Activated naive CD4-positive, alpha-beta T cell treated with anti-CD3 and anti-CD28 coated beads, Interleukin-2, amount 50 U/mL, for 24 hours (primary cell): ENCODE data around the gene STXBP6.

Experiments used
- H3K27ac Mint-ChIP-seq: one replicate; pipeline ENCODE4 v1.8.0; 2021; ENCODE audit warnings: mild to moderate bottlenecking, mixed read lengths
- H3K27me3 Mint-ChIP-seq: one replicate; pipeline ENCODE4 v1.8.0; 2021; ENCODE audit warnings: mixed read lengths
- H3K36me3 Mint-ChIP-seq: one replicate; pipeline ENCODE4 v1.8.0; 2021; ENCODE audit warnings: mixed read lengths
- H3K4me1 Mint-ChIP-seq: one replicate; pipeline ENCODE4 v1.8.0; 2021; ENCODE audit warnings: mixed read lengths
- H3K4me3 Mint-ChIP-seq: one replicate; pipeline ENCODE4 v1.8.0; 2021; ENCODE audit warnings: mild to moderate bottlenecking, mixed read lengths
- H3K9me3 Mint-ChIP-seq: one replicate; pipeline ENCODE4 v1.8.0; 2021; ENCODE audit warnings: mixed read lengths

The STXBP6 gene

DNA sequence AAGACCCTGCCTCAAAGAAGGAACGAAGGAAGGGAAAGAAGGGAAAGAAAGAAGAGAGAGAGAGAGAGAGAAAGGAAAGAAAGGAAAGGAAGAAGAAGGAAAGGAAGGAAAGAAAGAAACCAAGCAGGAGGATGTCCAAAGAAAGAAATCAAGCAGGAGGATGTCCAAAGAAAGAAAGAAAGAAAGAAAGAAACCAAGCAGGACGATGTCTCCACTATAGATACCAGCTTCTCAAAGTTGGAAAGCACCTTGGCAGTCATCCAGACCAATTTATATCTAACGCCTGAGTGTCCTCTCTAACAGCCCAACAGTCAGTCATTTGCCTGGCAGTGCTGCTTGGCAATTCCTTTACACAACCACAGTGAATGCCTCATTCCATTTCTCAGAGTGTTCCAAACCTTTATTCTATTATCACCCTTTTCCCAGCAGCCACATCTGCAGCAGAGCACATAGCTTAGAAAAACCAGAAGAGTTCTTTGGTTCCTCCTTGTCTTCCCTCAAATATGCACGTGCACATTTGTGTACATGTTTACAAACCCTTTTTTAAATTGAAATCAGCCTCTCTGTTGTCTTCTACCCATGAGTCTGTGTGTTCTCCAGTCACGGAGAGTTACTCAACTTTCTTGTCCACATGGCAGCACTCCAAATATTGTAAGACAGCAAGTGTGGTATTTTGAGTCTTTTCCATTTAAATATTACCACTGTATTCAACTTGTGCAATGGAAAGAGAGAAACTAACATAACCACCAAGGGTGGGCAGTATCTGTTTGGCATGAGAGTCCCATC is 138.4 kb downstream of the STXBP6 start:
- Mint-ChIP-seq H3K27ac (no peak overlapping the region), H3K27me3 (peaks cover 23% of the 10 kb centered on the region)

DNA sequence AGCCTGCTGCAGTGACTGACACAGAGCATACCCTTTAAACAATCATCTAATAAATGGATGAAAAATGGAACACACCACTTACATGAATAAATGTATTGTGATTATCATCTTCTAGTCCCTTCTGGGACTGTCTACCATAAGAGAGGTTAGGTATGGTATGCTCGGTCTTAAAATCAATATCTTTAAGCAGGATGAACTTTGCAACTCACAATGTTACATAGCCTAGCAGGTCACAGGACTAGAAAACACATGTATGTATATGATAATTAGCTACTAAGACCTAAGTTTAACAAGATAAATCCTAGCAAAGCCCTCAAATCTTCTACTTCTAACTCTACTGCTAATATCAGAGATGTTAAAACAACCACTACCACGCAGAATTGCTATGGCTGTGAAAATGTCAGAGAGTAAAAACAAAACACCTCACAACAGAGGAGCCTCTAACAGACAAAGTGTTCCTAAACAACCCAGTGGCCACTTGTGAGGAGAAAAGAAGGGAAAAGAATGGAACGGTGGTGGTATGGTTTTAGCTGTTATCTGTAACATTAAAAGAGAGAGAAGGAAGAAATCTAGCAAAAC is 139.4 kb downstream of the STXBP6 start:
- H3K4me1 Mint-ChIP-seq, result no peaks in the 10 kb centered on the region
- no peaks in the 10 kb centered on the region for H3K9me3 Mint-ChIP-seq
- no peaks in the 10 kb centered on the region for H3K36me3 Mint-ChIP-seq
- H3K27ac Mint-ChIP-seq, result no peak overlapping the region
- no peak overlapping the region for H3K4me3 Mint-ChIP-seq
- H3K27me3 Mint-ChIP-seq, result peaks cover 21% of the 10 kb centered on the region

More for the DNA sequence above, 138.4 kb downstream of the STXBP6 start:
- no peaks in the 10 kb centered on the region for H3K9me3 Mint-ChIP-seq
- H3K36me3 Mint-ChIP-seq, result no peaks in the 10 kb centered on the region
- H3K4me1 Mint-ChIP-seq, result no peaks in the 10 kb centered on the region
- H3K4me3 Mint-ChIP-seq, result no peak overlapping the region

DNA sequence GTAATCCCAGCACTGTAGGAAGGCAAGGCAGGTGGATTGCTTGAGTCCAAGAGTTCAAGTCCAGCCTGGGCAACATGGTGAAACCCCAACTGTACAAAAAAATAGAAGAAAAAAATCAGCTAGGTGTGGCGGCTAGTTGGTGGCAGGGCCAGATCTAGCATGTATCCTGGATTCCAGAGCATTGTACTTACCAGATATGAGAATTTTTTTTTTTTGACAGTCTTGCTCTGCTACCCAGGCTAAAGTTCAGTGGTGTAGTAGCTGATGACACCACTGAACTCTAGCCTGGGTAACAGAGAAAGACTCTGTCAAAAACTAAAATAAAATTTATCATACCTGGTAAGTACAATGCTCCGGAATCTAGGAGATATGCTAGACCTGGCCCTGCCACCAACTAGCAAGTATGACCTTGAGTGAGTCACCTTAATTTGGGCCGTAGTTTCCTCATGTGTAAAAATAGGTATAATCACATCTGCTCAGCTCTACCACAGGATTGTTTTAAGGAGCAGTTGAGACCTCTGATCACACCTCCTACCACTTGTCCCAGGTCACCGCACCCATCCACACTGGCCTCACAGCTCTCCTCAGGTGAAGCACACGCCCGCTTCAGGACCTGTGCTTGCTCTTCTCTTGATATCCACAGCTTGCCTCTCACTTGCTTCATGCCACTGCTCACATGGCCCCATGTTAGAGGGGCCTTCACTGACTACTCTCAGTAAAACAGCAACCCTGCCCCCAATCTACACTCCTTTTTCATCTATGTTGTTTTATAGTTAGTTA is 140.2 kb downstream of the STXBP6 start:
- no peak overlapping the region for H3K27ac Mint-ChIP-seq
- no peaks in the 10 kb centered on the region for H3K4me1 Mint-ChIP-seq
- H3K9me3 Mint-ChIP-seq, result no peaks in the 10 kb centered on the region
- H3K36me3 Mint-ChIP-seq, result no peaks in the 10 kb centered on the region
- peaks cover 21% of the 10 kb centered on the region for H3K27me3 Mint-ChIP-seq
- H3K4me3 Mint-ChIP-seq, result no peak overlapping the region

DNA sequence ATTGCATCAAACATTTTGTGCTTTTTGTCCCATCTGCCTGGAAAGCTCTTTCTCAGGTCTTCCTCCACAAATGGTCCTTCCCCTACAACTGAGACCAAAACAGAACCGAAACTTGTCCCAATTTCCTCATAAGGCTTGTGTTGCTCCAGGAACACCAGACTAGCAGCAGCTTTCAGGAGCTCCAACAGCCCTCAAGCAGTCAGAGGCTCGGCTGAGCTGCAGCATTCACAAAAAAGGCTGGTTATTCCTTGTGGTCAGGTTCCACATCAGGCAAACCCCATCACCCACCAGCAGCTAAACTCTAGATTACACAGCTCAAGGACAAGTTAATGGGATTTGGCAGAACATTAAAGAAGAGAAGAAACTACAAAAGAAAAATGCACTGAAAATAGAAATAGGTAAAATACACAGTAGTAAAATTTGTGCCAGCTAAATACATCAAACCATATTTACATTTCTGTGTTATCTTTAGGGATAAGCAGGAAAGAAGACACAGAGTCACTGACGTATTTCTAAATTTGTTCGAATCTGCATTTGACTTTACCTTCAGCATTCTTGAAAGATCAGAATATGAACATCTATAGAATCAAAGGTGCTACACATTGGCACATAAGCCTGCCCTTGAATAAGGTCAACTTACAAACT is 141.2 kb downstream of the STXBP6 start:
- no peak overlapping the region for H3K27ac Mint-ChIP-seq
- H3K9me3 Mint-ChIP-seq, result no peaks in the 10 kb centered on the region
- no peaks in the 10 kb centered on the region for H3K4me1 Mint-ChIP-seq
- peaks cover 18% of the 10 kb centered on the region for H3K27me3 Mint-ChIP-seq
- H3K4me3 Mint-ChIP-seq, result no peak overlapping the region
- no peaks in the 10 kb centered on the region for H3K36me3 Mint-ChIP-seq

DNA sequence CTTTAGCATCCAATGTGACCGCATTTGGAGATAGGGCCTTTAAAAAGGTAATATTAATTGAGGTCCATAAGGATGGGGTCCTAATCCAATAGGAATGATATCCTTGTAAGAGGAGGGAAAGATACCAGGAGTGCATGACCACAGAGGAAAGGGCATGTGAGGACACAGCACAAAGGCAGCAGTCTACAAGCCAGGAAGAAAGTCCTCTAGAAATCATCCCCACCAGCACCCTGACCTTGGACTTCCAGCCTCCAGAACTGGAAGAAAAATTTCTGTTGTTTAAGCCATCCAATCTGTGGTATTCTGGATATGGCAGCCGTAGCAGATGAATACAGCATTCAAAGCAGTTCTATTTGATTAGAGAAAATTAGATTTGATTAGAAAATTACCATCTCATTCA is 145.4 kb downstream of the STXBP6 start:
- H3K27ac Mint-ChIP-seq, result no peak overlapping the region
- peaks cover 14% of the 10 kb centered on the region for H3K27me3 Mint-ChIP-seq
- H3K4me1 Mint-ChIP-seq, result no peaks in the 10 kb centered on the region
- no peak overlapping the region for H3K4me3 Mint-ChIP-seq
- no peaks in the 10 kb centered on the region for H3K9me3 Mint-ChIP-seq
- no peaks in the 10 kb centered on the region for H3K36me3 Mint-ChIP-seq

DNA sequence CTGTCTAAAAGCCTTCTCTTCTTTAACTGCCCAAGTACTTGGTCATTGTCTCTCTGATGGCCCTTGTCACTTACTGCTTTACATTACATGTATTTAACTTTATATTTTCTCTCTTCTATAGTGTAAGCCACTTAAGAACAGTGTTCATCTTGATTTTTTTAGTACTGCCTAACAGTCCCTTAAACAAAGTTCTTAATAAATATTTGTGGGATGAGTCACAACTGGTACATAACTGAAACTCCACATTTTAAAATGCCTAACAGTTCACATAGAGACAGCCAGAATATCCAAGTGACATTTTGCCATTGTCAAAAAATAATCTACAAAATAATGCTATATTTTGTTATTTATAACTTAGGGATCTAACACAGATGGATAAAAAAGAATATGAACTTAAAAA is 146.6 kb downstream of the STXBP6 start:
- no peak overlapping the region for H3K27ac Mint-ChIP-seq
- H3K9me3 Mint-ChIP-seq, result no peaks in the 10 kb centered on the region
- H3K36me3 Mint-ChIP-seq, result no peaks in the 10 kb centered on the region
- H3K4me3 Mint-ChIP-seq, result no peak overlapping the region
- no peaks in the 10 kb centered on the region for H3K4me1 Mint-ChIP-seq
- H3K27me3 Mint-ChIP-seq, result peaks cover 12% of the 10 kb centered on the region

DNA sequence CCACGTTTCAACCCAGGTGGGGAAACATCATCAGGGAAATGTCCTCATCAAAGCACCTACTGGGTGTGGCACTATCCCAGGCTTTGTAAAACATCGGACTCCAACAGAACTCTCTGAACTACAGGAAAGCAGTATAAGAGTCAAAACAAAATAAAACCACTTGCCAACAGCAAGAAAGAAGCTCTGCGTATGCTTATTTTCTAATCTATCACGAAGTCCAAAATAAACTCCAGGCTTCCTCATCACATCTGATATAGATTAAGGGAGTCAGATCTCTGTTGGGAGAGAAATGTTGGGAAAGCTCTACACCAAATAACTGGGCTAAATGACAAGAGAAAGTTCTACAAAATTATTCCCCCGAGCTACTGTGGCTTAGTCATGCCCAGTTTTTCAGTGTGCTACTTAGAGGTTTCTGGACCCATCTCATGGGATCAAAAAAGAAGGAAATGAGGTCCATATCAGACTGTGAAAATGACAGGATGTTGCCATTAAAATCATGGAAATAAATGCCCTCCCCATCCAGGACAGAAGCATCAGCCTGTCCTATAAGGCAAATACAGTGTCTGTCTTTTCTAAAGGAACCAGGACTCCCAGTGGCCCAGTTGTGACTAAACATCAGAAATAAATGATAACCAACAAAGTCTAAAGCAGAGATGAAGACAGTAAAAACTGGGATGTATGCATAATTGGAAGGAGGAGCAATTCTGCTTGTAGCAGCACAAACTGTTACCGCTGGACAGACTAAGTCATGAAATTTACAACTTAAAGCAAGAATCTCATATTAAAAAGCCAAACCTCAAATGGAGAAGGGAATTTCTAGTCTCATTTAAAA is 149.5 kb downstream of the STXBP6 start:
- Mint-ChIP-seq H3K4me3 (no peak overlapping the region), H3K36me3 (no peaks in the 10 kb centered on the region), H3K4me1 (no peaks in the 10 kb centered on the region), H3K27ac (no peak overlapping the region), H3K9me3 (no peaks in the 10 kb centered on the region), H3K27me3 (peaks cover 18% of the 10 kb centered on the region)

DNA sequence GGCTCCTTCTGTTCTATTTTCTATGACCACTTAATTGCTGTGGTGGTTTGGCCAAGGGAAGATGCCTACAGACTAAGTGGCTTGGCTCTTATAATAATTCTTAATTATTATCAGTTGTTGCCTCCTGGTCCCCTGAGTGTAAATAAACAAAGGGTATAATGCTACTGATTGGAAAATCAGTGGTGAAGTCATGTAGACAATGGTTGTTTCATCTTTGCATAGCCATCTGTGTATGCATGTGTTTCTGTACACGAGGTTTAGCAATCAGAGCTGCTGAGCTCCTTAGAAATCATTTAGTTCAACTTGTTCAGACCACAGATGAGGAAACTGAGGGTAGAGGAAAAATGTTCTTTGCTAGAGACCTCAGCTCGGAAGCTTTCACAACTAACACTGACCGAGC is 152.2 kb downstream of the STXBP6 start:
- no peak overlapping the region for H3K4me3 Mint-ChIP-seq
- H3K36me3 Mint-ChIP-seq, result no peaks in the 10 kb centered on the region

DNA sequence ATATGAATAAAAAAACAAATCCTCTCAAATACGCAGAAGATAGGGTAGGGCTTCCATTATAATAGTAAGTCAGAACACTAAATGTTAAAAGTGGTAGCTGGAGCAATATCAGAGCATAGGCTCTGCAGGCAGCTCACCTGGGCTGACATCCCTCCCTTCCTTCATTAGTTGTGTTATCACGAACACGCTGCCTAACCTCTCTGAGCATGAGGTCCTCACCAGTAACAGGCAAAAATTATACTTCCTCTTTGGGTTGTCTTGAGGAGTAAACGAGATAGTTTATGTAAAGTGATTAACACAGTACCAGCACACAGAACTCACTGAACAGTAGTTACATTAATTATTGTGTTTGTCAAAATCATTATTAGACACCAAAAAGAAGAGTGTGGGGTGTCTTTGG is 154.3 kb downstream of the STXBP6 start:
- no peak overlapping the region for H3K4me3 Mint-ChIP-seq
- no peak overlapping the region for H3K27ac Mint-ChIP-seq
- H3K4me1 Mint-ChIP-seq, result no peaks in the 10 kb centered on the region
- peaks cover 17% of the 10 kb centered on the region for H3K27me3 Mint-ChIP-seq
- no peaks in the 10 kb centered on the region for H3K9me3 Mint-ChIP-seq
- no peaks in the 10 kb centered on the region for H3K36me3 Mint-ChIP-seq

More for the DNA sequence above, 152.2 kb downstream of the STXBP6 start:
- Mint-ChIP-seq H3K27me3 (peaks cover 19% of the 10 kb centered on the region), H3K4me1 (no peaks in the 10 kb centered on the region), H3K27ac (no peak overlapping the region), H3K9me3 (no peaks in the 10 kb centered on the region)

DNA sequence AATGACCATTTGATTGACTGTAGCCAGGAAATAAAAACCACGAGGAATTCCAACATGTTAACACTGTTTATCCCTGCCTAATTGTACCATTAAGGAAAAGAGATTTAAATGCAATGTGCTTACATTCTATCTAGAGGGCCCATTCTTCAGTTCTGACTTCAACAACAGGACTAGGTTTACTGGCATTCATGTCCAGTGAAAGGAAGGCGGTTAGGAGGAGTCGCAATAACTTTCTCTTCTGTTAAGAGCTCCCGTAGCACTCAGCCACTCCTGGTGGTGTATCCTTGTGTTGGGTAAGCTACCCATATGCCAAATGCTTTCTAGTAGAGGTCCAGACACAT is 154.7 kb downstream of the STXBP6 start:
- Mint-ChIP-seq H3K4me3 (no peak overlapping the region), H3K36me3 (no peaks in the 10 kb centered on the region), H3K9me3 (no peaks in the 10 kb centered on the region), H3K27ac (no peak overlapping the region), H3K27me3 (peaks cover 13% of the 10 kb centered on the region), H3K4me1 (no peaks in the 10 kb centered on the region)

DNA sequence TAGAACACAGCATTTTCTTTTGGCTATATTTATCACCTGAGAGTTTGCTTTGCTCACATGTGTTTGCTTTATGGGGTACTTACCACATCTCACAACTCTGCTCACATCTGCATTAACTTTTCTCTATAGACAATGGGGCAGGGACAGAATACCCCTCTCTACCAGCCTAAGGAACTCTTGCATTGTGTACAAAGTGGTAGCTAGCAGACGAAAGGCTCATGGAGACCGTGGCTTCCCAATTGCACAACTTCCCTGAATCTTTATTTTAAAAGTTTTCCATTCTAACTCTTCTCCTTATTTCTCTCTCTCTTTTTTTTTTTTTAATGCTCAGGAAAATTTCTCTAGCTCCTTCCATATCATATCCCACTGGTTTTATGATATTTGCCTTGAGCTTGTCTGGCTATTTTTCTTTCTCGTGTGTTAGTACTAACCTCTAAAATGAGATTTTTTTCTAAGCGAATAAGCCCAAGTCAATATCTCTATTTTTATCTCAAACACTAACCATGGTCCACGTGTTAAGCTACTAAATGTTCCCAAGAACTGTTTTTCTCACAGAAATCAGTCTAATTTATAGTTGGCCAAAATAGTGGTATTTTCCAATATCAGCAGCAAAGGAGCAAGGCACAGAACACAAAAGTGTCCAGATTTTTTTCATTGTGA is 155.2 kb downstream of the STXBP6 start:
- Mint-ChIP-seq H3K36me3 (no peaks in the 10 kb centered on the region), H3K9me3 (no peaks in the 10 kb centered on the region), H3K27me3 (peaks cover 13% of the 10 kb centered on the region), H3K4me1 (no peaks in the 10 kb centered on the region), H3K4me3 (no peak overlapping the region), H3K27ac (no peak overlapping the region)

DNA sequence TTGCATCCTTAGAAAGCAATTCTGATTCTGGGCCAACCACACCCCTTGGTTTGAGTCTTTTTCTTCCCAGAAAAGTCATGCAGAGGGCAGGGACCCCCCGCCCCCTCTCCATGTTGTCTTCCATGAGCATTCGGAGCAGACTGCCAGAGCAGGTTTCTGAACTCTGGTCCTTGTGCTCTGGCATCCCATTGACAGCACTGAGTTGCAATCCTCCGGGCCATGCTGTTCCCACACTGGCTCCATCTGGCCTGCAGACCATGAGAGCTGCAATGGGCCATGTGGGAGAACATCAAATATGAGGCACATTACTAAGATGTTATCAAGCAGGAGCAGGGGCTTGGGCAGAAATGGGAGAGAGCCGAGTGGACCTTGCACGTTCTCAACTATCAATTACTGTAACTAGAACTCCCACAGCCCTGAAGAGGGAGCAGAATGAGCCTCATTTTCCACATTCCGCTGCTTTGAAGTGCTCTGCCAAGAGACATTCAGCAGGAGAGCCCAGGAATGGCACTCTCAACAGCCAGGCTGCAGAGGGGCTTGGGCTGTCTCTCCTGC is 157.4 kb downstream of the STXBP6 start:
- no peak overlapping the region for H3K27ac Mint-ChIP-seq
- no peak overlapping the region for H3K4me3 Mint-ChIP-seq
- no peaks in the 10 kb centered on the region for H3K36me3 Mint-ChIP-seq
- H3K4me1 Mint-ChIP-seq, result no peaks in the 10 kb centered on the region
- H3K27me3 Mint-ChIP-seq, result peaks cover 19% of the 10 kb centered on the region
- no peaks in the 10 kb centered on the region for H3K9me3 Mint-ChIP-seq

DNA sequence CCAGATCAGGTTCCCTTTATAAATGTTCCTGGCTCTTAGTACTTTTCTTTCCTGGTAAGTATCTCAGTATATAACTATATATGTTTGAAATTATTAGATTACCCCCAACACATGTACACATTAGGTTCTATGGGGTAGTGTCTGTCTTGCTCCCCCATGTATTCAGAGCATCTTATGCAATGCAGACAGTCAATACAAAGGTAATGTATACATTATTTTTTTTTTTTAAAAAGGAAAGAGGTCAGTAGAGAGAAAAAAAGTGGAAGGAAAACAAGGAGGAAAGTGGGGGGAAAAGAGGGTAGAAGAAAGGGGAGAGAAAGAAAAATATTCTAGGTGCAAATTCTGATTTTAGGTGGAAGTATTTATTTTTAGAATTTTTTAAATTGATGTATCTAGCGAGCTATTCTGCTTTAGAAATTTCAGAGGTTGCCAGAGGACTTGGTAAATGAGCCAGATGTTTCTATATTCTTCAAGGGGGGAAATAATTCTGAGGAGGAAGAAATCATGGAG is 157.9 kb downstream of the STXBP6 start:
- Mint-ChIP-seq H3K9me3 (no peaks in the 10 kb centered on the region), H3K27ac (no peak overlapping the region), H3K4me3 (no peak overlapping the region), H3K36me3 (no peaks in the 10 kb centered on the region), H3K27me3 (peaks cover 19% of the 10 kb centered on the region), H3K4me1 (no peaks in the 10 kb centered on the region)

DNA sequence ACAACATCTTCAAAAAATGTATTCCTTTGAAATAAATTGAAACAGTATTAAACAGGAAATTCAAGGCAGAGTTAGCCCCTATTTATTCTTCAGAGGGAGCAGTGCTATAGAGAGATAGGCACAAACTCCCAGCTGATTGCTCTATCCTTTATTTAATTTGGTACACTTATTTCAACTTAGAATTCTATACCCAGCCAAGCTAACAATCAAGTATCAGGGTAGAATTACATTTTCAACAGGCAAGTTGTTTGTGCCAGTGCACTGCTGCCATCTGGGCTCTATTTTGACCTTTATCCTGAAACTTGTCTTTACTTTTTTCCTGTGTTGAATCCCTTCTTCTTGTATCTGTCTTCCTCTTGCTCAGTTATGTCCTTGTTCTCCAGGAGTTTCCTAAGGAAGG is 159.2 kb downstream of the STXBP6 start:
- Mint-ChIP-seq H3K36me3 (no peaks in the 10 kb centered on the region), H3K27ac (no peak overlapping the region), H3K4me1 (no peaks in the 10 kb centered on the region), H3K9me3 (no peaks in the 10 kb centered on the region), H3K27me3 (peaks cover 13% of the 10 kb centered on the region), H3K4me3 (no peak overlapping the region)
